ACC112 (cell line): ENCODE data around the gene ELL.

Experiments used
- H2AFZ ChIP-seq: fragments of 200-600 bp; sonication (generic); one replicate; pipeline ENCODE4 v1.6.0; 2017; ENCODE audit warnings: antibody characterized with exemption, low read length; ENCODE audit not compliant: unreplicated experiment
- H3K27ac ChIP-seq: fragments of 200-600 bp; sonication (generic); 2 replicates; pipeline ENCODE4 v1.5.1; 2014; ENCODE audit warnings: low read depth, mild to moderate bottlenecking, antibody characterized with exemption, low read length, moderate library complexity
- H3K27me3 ChIP-seq: fragments of 200-600 bp; sonication (generic); 2 replicates; pipeline ENCODE4 v1.6.1; 2014; ENCODE audit warnings: mild to moderate bottlenecking, antibody characterized with exemption, low read length, moderate library complexity, mixed read lengths; ENCODE audit not compliant: insufficient read depth
- H3K36me3 ChIP-seq: fragments of 200-600 bp; sonication (generic); 2 replicates; pipeline ENCODE4 v1.6.1; 2016; ENCODE audit warnings: mild to moderate bottlenecking, antibody characterized with exemption, low read length, moderate library complexity, mixed read lengths; ENCODE audit not compliant: insufficient read depth
- H3K4me1 ChIP-seq: fragments of 200-600 bp; sonication (generic); one replicate; pipeline ENCODE4 v1.6.1; 2016; ENCODE audit warnings: low read length, mixed read lengths; ENCODE audit not compliant: insufficient read depth, unreplicated experiment, control insufficient read depth
- H3K4me3 ChIP-seq: fragments of 200-600 bp; sonication (generic); 2 replicates; pipeline ENCODE4 v1.5.1; 2014; ENCODE audit warnings: mild to moderate bottlenecking, low read depth, low read length
- H3K79me2 ChIP-seq: fragments of 200-600 bp; sonication (generic); one replicate; pipeline ENCODE4 v1.6.0; 2016; ENCODE audit warnings: low read length; ENCODE audit not compliant: control insufficient read depth, unreplicated experiment, insufficient read depth

Gene ELL

DNA sequence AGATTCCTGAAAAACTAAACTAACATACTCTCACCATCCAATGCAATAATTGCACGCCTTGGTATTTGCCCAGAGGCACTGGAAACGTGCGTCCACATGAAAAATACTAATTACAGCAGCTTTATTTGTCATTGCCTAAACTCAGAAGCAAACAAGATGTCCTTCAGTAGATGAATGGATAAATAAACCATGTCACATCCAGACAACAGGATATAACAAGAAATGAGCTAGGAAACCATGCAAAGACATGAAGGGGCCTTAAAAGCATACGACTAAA is 25.0 kb downstream of the ELL start:
- H3K27me3 ChIP-seq = no peaks in the 10 kb centered on the region
- H3K27ac ChIP-seq = no peak overlapping the region
- H2AFZ ChIP-seq = no peak overlapping the region
- no peaks in the 10 kb centered on the region for H3K36me3 ChIP-seq
- peaks cover 81% of the 10 kb centered on the region for H3K79me2 ChIP-seq
- H3K4me1 ChIP-seq = peaks cover 28% of the 10 kb centered on the region
- H3K4me3 ChIP-seq = no peak overlapping the region

DNA sequence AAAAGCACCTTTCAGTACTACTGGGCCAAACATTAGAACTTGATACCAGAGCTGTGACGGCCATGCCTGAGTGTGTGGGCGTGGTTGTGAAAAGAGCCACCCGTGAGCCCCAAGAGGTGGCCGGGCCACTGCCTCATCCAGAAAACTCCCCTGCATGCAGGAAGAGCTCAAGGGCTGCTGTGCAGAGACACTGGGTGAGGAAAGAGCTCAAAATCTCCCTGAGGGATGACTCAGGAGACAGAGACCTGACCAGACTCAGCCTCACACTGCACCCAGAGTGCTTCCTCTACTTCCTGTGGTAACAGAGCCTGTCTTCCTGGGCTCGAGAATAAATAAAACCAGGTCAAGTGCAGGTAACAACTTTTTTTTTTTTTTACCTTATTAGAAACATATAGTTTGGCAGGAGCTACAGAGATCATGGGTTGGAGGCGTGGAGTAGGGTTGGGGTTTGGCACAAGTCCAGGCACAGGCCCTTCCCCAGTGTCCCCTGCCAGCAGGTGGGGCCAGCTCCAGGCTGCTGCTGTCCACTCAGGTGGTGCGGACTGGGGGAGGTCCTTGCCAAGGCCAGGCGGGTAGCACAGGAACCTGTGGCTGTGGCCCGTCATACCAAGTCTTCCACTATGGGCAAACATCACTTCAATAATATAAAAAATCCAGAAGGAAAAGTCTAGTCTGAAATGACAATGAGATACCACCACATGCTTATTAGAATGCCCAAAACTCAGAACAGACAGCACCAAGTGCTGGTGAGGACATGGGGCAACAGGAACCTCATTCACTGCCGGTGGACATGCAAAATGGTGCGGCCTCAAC is 25.5 kb downstream of the ELL start:
- peaks cover 28% of the 10 kb centered on the region for H3K4me1 ChIP-seq
- peaks cover 80% of the 10 kb centered on the region for H3K79me2 ChIP-seq
- H3K27ac ChIP-seq = no peak overlapping the region

GRCh38 chr19:18495204-18495911 is 26.5 kb downstream of the ELL start:
- H3K27ac ChIP-seq = no peak overlapping the region
- no peak overlapping the region for H3K4me3 ChIP-seq
- H3K36me3 ChIP-seq = no peaks in the 10 kb centered on the region
- H2AFZ ChIP-seq = no peak overlapping the region
- peaks cover 81% of the 10 kb centered on the region for H3K79me2 ChIP-seq
- peaks cover 28% of the 10 kb centered on the region for H3K4me1 ChIP-seq
- no peaks in the 10 kb centered on the region for H3K27me3 ChIP-seq

More for the DNA sequence above, 25.5 kb downstream of the ELL start:
- Histone ChIP-seq H2AFZ (no peak overlapping the region), H3K4me3 (no peak overlapping the region), H3K36me3 (no peaks in the 10 kb centered on the region), H3K27me3 (no peaks in the 10 kb centered on the region)

- H3K36me3 ChIP-seq = no peaks in the 10 kb centered on the region
- H3K27ac ChIP-seq = peak overlapping the region; percentile 55; the same call in 1 of the 2 replicates
- peaks cover 75% of the 10 kb centered on the region for H3K79me2 ChIP-seq
- peaks cover 28% of the 10 kb centered on the region for H3K4me1 ChIP-seq
- H2AFZ ChIP-seq = no peak overlapping the region
- peak overlapping the region; percentile 33 for H3K4me3 ChIP-seq
- no peaks in the 10 kb centered on the region for H3K27me3 ChIP-seq
These were observed 27.6 kb downstream of the ELL start for GRCh38 chr19:18494267-18494607.

GRCh38 chr19:18493440-18494266 is 28.2 kb downstream of the ELL start:
- no peaks in the 10 kb centered on the region for H3K27me3 ChIP-seq
- H3K79me2 ChIP-seq = peaks cover 71% of the 10 kb centered on the region
- H3K36me3 ChIP-seq = no peaks in the 10 kb centered on the region
- peak overlapping the region; percentile 55; the same call in 1 of the 2 replicates for H3K27ac ChIP-seq
- no peak overlapping the region for H2AFZ ChIP-seq
- peak overlapping the region; percentile 33; the same call in 1 of the 2 replicates for H3K4me3 ChIP-seq
- H3K4me1 ChIP-seq = peaks cover 28% of the 10 kb centered on the region

- no peak overlapping the region for H3K27ac ChIP-seq
- H2AFZ ChIP-seq = no peak overlapping the region
- no peaks in the 10 kb centered on the region for H3K36me3 ChIP-seq
- no peaks in the 10 kb centered on the region for H3K27me3 ChIP-seq
- H3K4me3 ChIP-seq = no peak overlapping the region
- H3K79me2 ChIP-seq = peaks cover 74% of the 10 kb centered on the region
- H3K4me1 ChIP-seq = peaks cover 33% of the 10 kb centered on the region
These were observed 29.6 kb downstream of the ELL start for GRCh38 chr19:18491995-18492953.

DNA sequence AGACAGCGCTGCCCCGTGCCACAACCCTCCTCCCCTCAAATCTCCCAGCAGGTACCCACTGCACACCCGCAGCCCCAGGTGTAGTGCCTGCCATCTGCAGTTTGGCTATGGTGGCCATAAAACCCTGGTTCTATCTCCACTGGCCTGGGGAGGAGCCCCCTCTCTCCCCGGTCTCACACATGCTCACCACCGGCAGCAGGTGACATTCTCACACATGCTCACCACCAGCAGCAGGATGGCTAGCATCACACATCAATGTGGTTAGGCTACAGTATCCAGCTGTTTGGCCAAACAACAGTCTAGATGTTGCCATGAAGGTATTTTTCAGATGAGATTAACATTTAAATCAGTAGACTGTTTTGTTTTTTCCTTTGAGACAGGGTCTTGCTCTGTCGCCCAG is 31.1 kb downstream of the ELL start:
- no peak overlapping the region for H2AFZ ChIP-seq
- H3K4me1 ChIP-seq = peaks cover 36% of the 10 kb centered on the region
- no peak overlapping the region for H3K4me3 ChIP-seq
- peaks cover 72% of the 10 kb centered on the region for H3K79me2 ChIP-seq
- no peaks in the 10 kb centered on the region for H3K27me3 ChIP-seq
- H3K27ac ChIP-seq = no peak overlapping the region
- H3K36me3 ChIP-seq = no peaks in the 10 kb centered on the region

- Histone ChIP-seq H2AFZ (no peak overlapping the region), H3K79me2 (peaks cover 72% of the 10 kb centered on the region), H3K27me3 (no peaks in the 10 kb centered on the region), H3K4me3 (no peak overlapping the region), H3K36me3 (no peaks in the 10 kb centered on the region), H3K4me1 (peaks cover 33% of the 10 kb centered on the region), H3K27ac (no peak overlapping the region)
These were observed 32.2 kb downstream of the ELL start for GRCh38 chr19:18489627-18490184.

DNA sequence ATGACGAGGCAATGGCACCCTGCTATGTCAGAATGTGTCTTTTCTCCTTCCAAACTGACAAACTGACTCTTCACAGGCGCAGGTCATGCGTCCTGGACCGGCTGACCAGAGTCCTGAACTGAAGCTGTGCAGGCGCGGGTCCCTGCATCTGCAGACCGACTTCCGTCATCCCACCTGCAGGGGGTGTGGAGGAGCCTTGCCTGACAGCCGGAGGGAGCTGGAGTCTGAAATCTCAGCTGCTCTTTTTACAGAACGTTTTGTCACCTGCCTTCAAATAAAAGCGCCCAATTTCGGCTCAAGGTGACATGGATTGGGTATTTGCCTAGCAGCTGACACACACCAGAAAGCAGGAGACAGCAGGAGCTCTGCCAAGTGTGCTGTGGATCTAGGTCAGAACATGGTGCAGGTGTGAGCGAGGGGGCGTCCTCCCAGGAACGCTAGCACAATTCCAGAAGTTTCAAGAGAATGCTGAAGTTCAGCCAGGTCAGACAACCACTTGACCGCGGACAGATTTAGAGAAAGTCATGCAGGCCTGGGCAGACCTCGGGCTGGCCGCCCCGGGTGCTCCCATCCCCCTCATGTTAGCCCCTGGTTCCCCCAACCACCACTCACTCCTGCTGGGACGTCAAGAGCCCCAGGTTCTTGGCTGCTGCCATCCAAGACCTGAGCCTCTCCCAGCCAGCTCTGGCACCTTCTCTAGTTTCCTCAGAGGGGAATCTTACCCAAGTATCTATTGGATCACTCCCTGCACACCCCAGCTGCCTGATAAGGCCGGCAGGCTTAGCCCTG is 32.8 kb downstream of the ELL start:
- no peak overlapping the region for H3K27ac ChIP-seq
- H3K27me3 ChIP-seq = no peaks in the 10 kb centered on the region
- peaks cover 72% of the 10 kb centered on the region for H3K79me2 ChIP-seq
- peaks cover 29% of the 10 kb centered on the region for H3K4me1 ChIP-seq
- H2AFZ ChIP-seq = no peak overlapping the region
- no peaks in the 10 kb centered on the region for H3K36me3 ChIP-seq
- H3K4me3 ChIP-seq = no peak overlapping the region
